ENCODE data around the gene PPP6R2. TPM values are rescaled to one million over a fixed set of nuclear protein-coding genes. Genes with fewer than 3 reads are reported as not detected.

Gene PPP6R2
- polyA plus RNA-seq, 1 donor from 2014 or later = 85.4 TPM

GRCh38 chr22:50314455-50315288 is 28.5 kb upstream of the PPP6R2 start:
- no peaks in the 10 kb centered on the region for H3K36me3 ChIP-seq (ENCODE audit: insufficient read depth, low read length)
- no peaks in the 10 kb centered on the region for H4K20me1 ChIP-seq (ENCODE audit: insufficient read depth)
- no peaks in the 10 kb centered on the region for H3K27me3 ChIP-seq (ENCODE audit: insufficient read depth, low read depth, low read length)
- H3K9me3 ChIP-seq (ENCODE audit: low read length) = no peaks in the 10 kb centered on the region
- no peak overlapping the region for H3K9ac ChIP-seq (ENCODE audit: low read length)
- no peaks in the 10 kb centered on the region for H3F3A ChIP-seq (ENCODE audit: insufficient read depth, low read length, poor library complexity, severe bottlenecking)
- H3K4me2 ChIP-seq (ENCODE audit: low read length) = no peak overlapping the region
- no peak for TF ChIP-seq MXI1 (conservative IDR thresholded peaks at IDR 0.05; ENCODE audit: poor library complexity, severe bottlenecking)
- H3K9me2 ChIP-seq (ENCODE audit: insufficient read depth, low read length) = no peaks in the 10 kb centered on the region
- no peaks in the 10 kb centered on the region for H3K79me2 ChIP-seq (replicated peaks; ENCODE audit: insufficient read depth, low read length)
- no peak overlapping the region for H3K4me3 ChIP-seq (ENCODE audit: low read length)
- no peak overlapping the region for H3K27ac ChIP-seq (ENCODE audit: low read length)
- no peak overlapping the region for H2AFZ ChIP-seq (ENCODE audit: low read depth, low read length)

- Histone ChIP-seq H3K27me3 (ENCODE audit: insufficient read depth, low read depth, low read length) (no peaks in the 10 kb centered on the region), H3F3A (ENCODE audit: insufficient read depth, low read length, poor library complexity, severe bottlenecking) (no peaks in the 10 kb centered on the region), H3K36me3 (ENCODE audit: insufficient read depth, low read length) (no peaks in the 10 kb centered on the region), H3K4me2 (ENCODE audit: low read length) (no peak overlapping the region), H3K9ac (ENCODE audit: low read length) (no peak overlapping the region), H3K27ac (ENCODE audit: low read length) (no peak overlapping the region), H3K9me2 (ENCODE audit: insufficient read depth, low read length) (no peaks in the 10 kb centered on the region), H3K9me3 (ENCODE audit: low read length) (no peaks in the 10 kb centered on the region), H3K79me2 (replicated peaks; ENCODE audit: insufficient read depth, low read length) (no peaks in the 10 kb centered on the region), H4K20me1 (ENCODE audit: insufficient read depth) (no peaks in the 10 kb centered on the region), H2AFZ (ENCODE audit: low read depth, low read length) (no peak overlapping the region), H3K4me3 (ENCODE audit: low read length) (no peak overlapping the region)
- TF ChIP-seq POLR2AphosphoS5 (IDR thresholded peaks at IDR 0.05) (no peak), MXI1 (conservative IDR thresholded peaks at IDR 0.05; ENCODE audit: poor library complexity, severe bottlenecking) (no peak), EZH2 (IDR thresholded peaks at IDR 0.05; ENCODE audit: borderline replicate concordance, insufficient read depth, low read length, poor library complexity, severe bottlenecking) (no peak), TAF1 (IDR thresholded peaks at IDR 0.05; ENCODE audit: low read depth) (no peak), SMC3 (conservative IDR thresholded peaks at IDR 0.05; ENCODE audit: poor library complexity) (no peak), RAD21 (conservative IDR thresholded peaks at IDR 0.05) (no peak), REST (IDR thresholded peaks at IDR 0.05; ENCODE audit: borderline replicate concordance) (no peak), EP300 (conservative IDR thresholded peaks at IDR 0.05; ENCODE audit: poor library complexity, severe bottlenecking) (no peak), CTCF (IDR thresholded peaks at IDR 0.05; ENCODE audit: poor library complexity, severe bottlenecking) (no peak)
Measured at GRCh38 chr22:50315289-50316113, 27.6 kb upstream of the PPP6R2 start.

Measured in neural cell (in vitro differentiated cells).